Upper lobe of left lung (tissue), 6 donors: ENCODE data around the gene PRODH. TPM values are rescaled to one million over a fixed set of nuclear protein-coding genes. Genes with fewer than 3 reads are reported as not detected.
A peak's percentile ranks its signal among the peaks of the same experiment; 100 is the strongest.
"Not testable (repeated sequence)": the region's sequence is repeated elsewhere in the genome, so short reads cannot be mapped to it uniquely, and the experiment has no call there.

Experiments
- ATAC-seq, 2 donors: fragments of 200-7000 bp; cut with Tn5 transposase; one replicate each; pipeline ENCODE4 v1.9.1; 2022; ENCODE audit warnings: mild to moderate bottlenecking in 2 of 2, moderate library complexity in 2 of 2; ENCODE audit not compliant: low FRiP score in 2 of 2
- DNase-seq, 2 donors: peaks; one replicate each; pipeline ENCODE4 v3.0.0-alpha.2; 2019 to 2020
- H3K27ac ChIP-seq, 4 donors: fragments of 200-600 bp; sonication (generic); one replicate each; pipeline ENCODE4 v1.5.1; 2016 to 2019
- H3K27me3 ChIP-seq, 4 donors: fragments of 200-600 bp; sonication (generic); one replicate each; pipeline ENCODE4 v1.5.1; 2017 to 2019
- H3K36me3 ChIP-seq, 4 donors: fragments of 200-600 bp; sonication (generic); one replicate each; pipeline ENCODE4 v1.5.1; 2016 to 2019
- H3K4me1 ChIP-seq, 4 donors: fragments of 200-600 bp; sonication (generic); one replicate each; pipeline ENCODE4 v1.5.1; 2018 to 2019
- H3K4me3 ChIP-seq, 4 donors: fragments of 200-600 bp; sonication (generic); one replicate each; pipeline ENCODE4 v1.5.1; 2017 to 2019; ENCODE audit warnings: mild to moderate bottlenecking in 2 of 4, moderate library complexity in 1 of 4
- H3K9me3 ChIP-seq, 4 donors: fragments of 200-600 bp; sonication (generic); one replicate each; pipeline ENCODE4 v1.5.1; 2018 to 2019
- CTCF ChIP-seq, 6 experiments: fragments of 450-650 bp in 4 of 6; fragments of 200-600 bp in 2 of 6; sonication (generic) in 2 of 6; IDR thresholded peaks; one replicate each; pipeline ENCODE4 v1.5.1; 2016 to 2019; ENCODE audit warnings: antibody characterized with exemption in 6 of 6
- EP300 ChIP-seq, 4 donors: sonication (generic); formaldehyde crosslinking; IDR thresholded peaks; one replicate each; pipeline ENCODE4 v1.5.1; 2017; ENCODE audit warnings: antibody characterized with exemption in 4 of 4, control low read depth in 2 of 4
- POLR2A ChIP-seq, 4 donors: fragments of 450-650 bp; IDR thresholded peaks; one replicate each; pipeline ENCODE4 v1.5.1; 2016 to 2017; ENCODE audit warnings: antibody characterized with exemption in 4 of 4, mild to moderate bottlenecking in 2 of 4
- POLR2AphosphoS5 ChIP-seq, 2 donors: sonication (generic); formaldehyde crosslinking; IDR thresholded peaks; one replicate each; pipeline ENCODE4 v1.5.1; 2017; ENCODE audit warnings: antibody characterized with exemption in 2 of 2
- WGBS, 2 donors: methylation state at CpG; one replicate each; pipeline ENCODE4 v1.1.5; 2017 to 2018; 5-methylcytosine and 5-hydroxymethylcytosine counted together
- total RNA-seq, 6 donors: library from RNA; depleted of rRNA in 4 of 6; stranded (reverse); fragments of >200 nt in 4 of 6; gene quantifications; one replicate each; pipeline versions ENCODE4 v1.1.0 to v1.2.1, GENCODE V29; 2016 to 2021
- donor health status: DM: no; HTN: no; CAD: no; lungs with moderate emphysema.
- donor health status: DM: no; HTN: yes; CAD: no; lungs with severe emphysema.

The PRODH gene
- total RNA-seq, 6 donors from 2014 or later: 37.1 to 206 (median 91.1) TPM

GRCh38 chr22:18975434-18976196, 39.5 kb upstream of the PRODH start:
- H3K36me3 ChIP-seq: no peaks in the 10 kb centered on the region
- H3K9me3 ChIP-seq: peaks cover 0 to 2% (median under 1%) of the 10 kb centered on the region in 4 donors
- peaks cover 0 to 5% (median 1%) of the 10 kb centered on the region in 4 donors for H3K27me3 ChIP-seq
- no peak overlapping the region for H3K27ac ChIP-seq
- no peak for TF ChIP-seq POLR2AphosphoS5 (IDR thresholded peaks at IDR 0.05)
- no peak for TF ChIP-seq EP300 (IDR thresholded peaks at IDR 0.05)
- no peak for TF ChIP-seq CTCF (IDR thresholded peaks at IDR 0.05)
- TF ChIP-seq POLR2A (IDR thresholded peaks at IDR 0.05): no peak
- H3K4me1 ChIP-seq: peaks cover 3 to 6% (median 5%) of the 10 kb centered on the region in 4 donors
- DNase-seq: peak in 1 of 2 donors; percentile 50
- H3K4me3 ChIP-seq: no peak overlapping the region
- ATAC-seq: no peak
- WGBS, 2 donors: 74 to 79% methylated on average over 13 to 16 of the region's 16 CpGs

- no peaks in the 10 kb centered on the region for H3K36me3 ChIP-seq
- H3K27me3 ChIP-seq: peaks cover 0 to 8% (median 1%) of the 10 kb centered on the region in 4 donors
- DNase-seq (peak in 1 of 2 donors; percentile 60), ATAC-seq (no peak)
- H3K4me1 ChIP-seq: peaks cover 5 to 14% (median 7%) of the 10 kb centered on the region in 4 donors
- H3K9me3 ChIP-seq: no peaks in the 10 kb centered on the region
- TF ChIP-seq POLR2A (IDR thresholded peaks at IDR 0.05) (no peak), EP300 (IDR thresholded peaks at IDR 0.05) (no peak), POLR2AphosphoS5 (IDR thresholded peaks at IDR 0.05) (no peak), CTCF (IDR thresholded peaks at IDR 0.05) (no peak)
- 81 to 87% methylated on average over 4 to 14 of the region's 18 CpGs for WGBS, 2 donors
- H3K27ac ChIP-seq: no peak overlapping the region
- no peak overlapping the region for H3K4me3 ChIP-seq
Observed at GRCh38 chr22:18974477-18975180, 38.5 kb upstream of the PRODH start.

GRCh38 chr22:18973264-18974031, 37.4 kb upstream of the PRODH start:
- H3K9me3 ChIP-seq: no peaks in the 10 kb centered on the region
- DNase-seq: peak in 1 of 2 donors; percentile 71
- no peak overlapping the region for H3K4me3 ChIP-seq
- H3K27ac ChIP-seq: no peak overlapping the region
- 60 to 69% methylated on average over 3 to 16 of the region's 18 CpGs for WGBS, 2 donors
- no peaks in the 10 kb centered on the region for H3K36me3 ChIP-seq
- no peak for TF ChIP-seq POLR2A (IDR thresholded peaks at IDR 0.05)
- TF ChIP-seq CTCF (IDR thresholded peaks at IDR 0.05): no peak
- TF ChIP-seq EP300 (IDR thresholded peaks at IDR 0.05): no peak
- no peak for TF ChIP-seq POLR2AphosphoS5 (IDR thresholded peaks at IDR 0.05)
- peaks cover 0 to 8% (median 1%) of the 10 kb centered on the region in 4 donors for H3K27me3 ChIP-seq
- ATAC-seq: no peak
- H3K4me1 ChIP-seq: peaks cover 5 to 14% (median 7%) of the 10 kb centered on the region in 4 donors

GRCh38 chr22:18972591-18972990, 36.5 kb upstream of the PRODH start:
- not testable (repeated sequence) for H3K9me3 ChIP-seq, H3K27ac ChIP-seq, H3K4me3 ChIP-seq, H3K36me3 ChIP-seq, ATAC-seq
- Histone ChIP-seq H3K4me1 (peaks cover 5 to 14% (median 7%) of the 10 kb centered on the region in 4 donors), H3K27me3 (peaks cover 0 to 13% (median 1%) of the 10 kb centered on the region in 4 donors)
- DNase-seq: peak in 1 of 2 donors; percentile 66
- 83% methylated on average over 8 of the region's 8 CpGs; no CpG with 5 or more reads in 1 of the 2 donors for WGBS, 2 donors

GRCh38 chr22:18972029-18972428, 35.9 kb upstream of the PRODH start:
- DNase-seq: peak in 1 of 2 donors; percentile 13
- ATAC-seq: not testable (repeated sequence)

More at GRCh38 chr22:18972029-18972428, 35.9 kb upstream of the PRODH start:
- peaks cover 0 to 13% (median 1%) of the 10 kb centered on the region in 4 donors for H3K27me3 ChIP-seq
- 88% methylated on average over 6 of the region's 7 CpGs; no CpG with 5 or more reads in 1 of the 2 donors for WGBS, 2 donors
- not testable (repeated sequence) for H3K9me3 ChIP-seq, H3K27ac ChIP-seq, H3K4me3 ChIP-seq, H3K36me3 ChIP-seq
- H3K4me1 ChIP-seq: peaks cover 5 to 14% (median 7%) of the 10 kb centered on the region in 4 donors
